Epithelial cell of proximal tubule (primary cell): ENCODE results near the gene COPE. TPM values are rescaled to one million over a fixed set of nuclear protein-coding genes. Genes with fewer than 3 reads are reported as not detected.

ENCODE experiments used
- DNase-seq: peaks from one replicate; pipeline ENCODE4 v3.0.0-alpha.2; 2011; ENCODE audit warnings: low read depth
- H3K4me3 ChIP-seq: 2 replicates; pipeline ENCODE4 v1.5.1; 2011; ENCODE audit warnings: low read depth, mild to moderate bottlenecking, low read length
- CTCF ChIP-seq: conservative IDR thresholded peaks from 2 replicates; pipeline ENCODE4 v1.5.1; 2012; ENCODE audit warnings: low read depth, mild to moderate bottlenecking, low read length
- total RNA-seq: library from RNA; depleted of rRNA; stranded (reverse); fragments of >200 nt; gene quantifications from 2 replicates; pipeline ENCODE4 v1.2.3, GENCODE V29; 2015

Gene COPE
- total RNA-seq, 1 donor from 2014 or later: 312 TPM

DNA sequence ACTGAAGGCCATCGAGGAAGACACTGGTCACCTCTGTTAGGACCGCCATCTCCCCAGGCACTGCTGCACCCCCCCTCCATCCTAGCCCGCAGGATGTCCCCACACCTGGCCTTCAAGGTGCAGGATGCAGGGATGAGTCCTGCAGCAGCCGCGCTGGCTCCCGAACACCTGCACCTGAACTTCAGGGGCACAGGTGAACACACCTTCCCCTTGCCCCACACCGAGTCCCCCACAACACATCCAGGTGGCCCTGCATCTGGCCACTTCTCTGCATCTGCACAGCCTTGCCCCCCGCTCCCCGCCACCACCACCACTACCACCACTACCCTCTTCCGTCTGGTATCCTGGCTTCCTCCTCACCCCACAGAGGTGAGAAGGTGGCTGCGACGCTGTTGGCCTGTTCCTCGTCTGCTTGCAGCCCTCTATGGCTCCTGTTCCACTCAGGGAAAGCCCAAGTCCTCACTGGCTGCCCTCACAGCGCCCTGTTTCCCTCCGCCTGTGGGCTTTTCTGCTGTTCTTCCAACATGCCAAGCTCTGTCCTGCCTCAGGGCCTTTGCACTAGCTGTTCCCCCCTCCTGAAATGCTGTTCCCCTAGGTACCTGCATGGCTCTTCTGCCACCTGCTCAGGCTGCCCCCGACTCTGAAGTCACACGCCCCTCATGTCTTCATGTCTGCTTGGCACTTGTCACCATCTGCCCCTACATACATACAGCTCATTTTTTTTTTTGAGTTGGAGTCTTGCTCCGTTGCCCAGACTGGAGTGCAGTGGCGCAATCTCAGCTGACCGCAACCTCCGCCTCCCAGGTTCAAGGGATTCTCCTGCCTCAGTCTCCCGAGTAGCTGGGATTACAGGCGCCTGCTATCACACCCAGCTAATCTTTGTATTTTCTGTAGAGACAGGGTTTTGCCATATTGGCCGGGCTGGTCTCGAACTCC, 21.8 kb downstream of the COPE start:
- no peak overlapping the region for H3K4me3 ChIP-seq
- TF ChIP-seq CTCF: no peak
- no peak for DNase-seq

DNA sequence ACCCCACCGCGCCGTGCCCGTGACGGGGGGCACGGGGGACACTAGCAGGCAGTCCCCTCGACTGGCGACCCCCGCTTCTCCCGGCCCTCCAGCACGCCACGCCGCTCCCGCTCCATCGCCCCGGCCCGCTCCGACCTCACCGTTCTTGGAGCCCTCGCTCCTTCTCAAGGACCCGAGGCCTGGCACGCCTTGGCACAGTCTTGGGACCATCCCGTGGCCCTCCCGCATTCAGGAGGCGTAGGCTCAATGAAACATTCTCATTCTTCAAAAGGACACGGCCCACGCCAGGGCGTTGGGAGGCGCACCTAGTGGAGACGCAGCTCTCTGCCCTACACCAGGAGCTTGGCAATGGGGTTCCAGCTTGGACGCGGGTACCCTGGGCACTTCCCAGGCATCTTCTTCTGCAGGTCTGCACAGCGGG, 22.8 kb downstream of the COPE start:
- H3K4me3 ChIP-seq: no peak overlapping the region
- no peak for TF ChIP-seq CTCF
- DNase-seq: no peak

DNA sequence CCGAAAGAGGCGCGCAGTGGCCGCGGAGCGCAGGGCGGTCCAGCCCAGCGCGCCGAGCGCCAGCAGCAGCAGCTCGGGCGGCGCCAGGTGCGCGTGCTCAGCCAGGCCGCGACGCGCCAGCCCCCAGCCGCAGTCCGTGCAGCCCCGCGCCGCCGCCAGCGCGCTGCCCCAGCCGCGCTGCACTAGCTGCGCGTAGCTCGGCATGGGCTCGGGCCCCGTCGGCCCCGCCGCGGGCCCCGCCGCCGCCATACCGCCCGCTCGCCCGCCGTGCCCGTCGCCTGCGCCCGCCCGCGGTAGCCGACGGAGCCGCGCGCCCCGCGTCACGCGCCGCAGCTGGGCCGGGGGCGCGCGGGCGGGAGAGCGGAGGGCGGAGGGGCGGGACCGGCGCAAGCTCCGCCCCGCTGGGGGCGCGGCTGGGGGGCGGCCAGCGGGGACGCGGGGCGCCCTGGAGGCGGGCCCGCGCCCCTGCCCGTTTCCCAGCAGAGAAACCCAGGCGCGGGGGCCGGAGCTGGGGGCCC, 23.3 kb downstream of the COPE start, which contains the start of gene CERS1:
Gene CERS1, minus strand, starts transcription at position 335 of the 518 bp plus-strand sequence. Its CDS starts 86 bp downstream, at position 249.
- no peak for DNase-seq
- peak within 1 kb of the TSS; percentile 43 for H3K4me3 ChIP-seq
- TF ChIP-seq CTCF: no peak

DNA sequence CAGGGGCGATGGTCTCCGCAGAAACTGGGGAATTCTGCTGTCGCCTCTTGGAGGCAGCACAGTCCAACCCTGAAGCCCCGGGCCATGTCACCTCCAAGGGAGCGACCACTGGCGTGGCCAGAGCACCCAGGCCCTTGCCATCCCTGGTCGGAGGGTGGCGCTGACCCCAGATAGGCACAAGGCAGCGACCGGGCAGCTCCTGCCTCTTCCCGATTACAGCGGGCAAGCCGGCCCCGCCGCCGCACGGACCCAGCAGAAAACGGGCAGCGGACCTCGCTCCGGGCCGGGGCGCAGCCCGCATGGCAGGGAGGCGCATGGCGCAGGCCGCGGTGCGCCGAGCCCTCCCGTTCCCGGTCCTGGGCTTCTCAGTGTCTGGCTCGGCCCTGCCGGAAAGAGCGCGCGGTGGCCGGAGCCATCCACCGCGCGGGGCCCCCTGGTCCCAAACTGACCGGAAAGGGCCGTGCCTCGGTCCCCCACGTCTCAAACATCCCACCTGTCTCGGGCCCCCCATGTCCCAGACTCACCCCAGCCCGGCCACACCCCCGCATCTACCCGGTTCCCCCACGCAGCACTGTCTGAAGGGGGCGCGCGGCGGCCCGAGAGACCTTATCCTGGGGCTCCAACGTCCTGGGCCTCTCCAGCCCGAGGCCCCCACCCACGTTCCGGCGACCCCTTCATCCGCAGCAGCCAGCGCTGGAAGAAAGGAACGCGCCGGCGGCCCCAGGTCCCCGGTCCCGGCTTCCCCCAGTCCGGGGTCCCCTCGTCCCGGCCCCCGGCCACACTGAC, 24.0 kb downstream of the COPE start:
- TF ChIP-seq CTCF: peak; percentile 37
- DNase-seq: no peak
- H3K4me3 ChIP-seq: peak overlapping the region; percentile 43

DNA sequence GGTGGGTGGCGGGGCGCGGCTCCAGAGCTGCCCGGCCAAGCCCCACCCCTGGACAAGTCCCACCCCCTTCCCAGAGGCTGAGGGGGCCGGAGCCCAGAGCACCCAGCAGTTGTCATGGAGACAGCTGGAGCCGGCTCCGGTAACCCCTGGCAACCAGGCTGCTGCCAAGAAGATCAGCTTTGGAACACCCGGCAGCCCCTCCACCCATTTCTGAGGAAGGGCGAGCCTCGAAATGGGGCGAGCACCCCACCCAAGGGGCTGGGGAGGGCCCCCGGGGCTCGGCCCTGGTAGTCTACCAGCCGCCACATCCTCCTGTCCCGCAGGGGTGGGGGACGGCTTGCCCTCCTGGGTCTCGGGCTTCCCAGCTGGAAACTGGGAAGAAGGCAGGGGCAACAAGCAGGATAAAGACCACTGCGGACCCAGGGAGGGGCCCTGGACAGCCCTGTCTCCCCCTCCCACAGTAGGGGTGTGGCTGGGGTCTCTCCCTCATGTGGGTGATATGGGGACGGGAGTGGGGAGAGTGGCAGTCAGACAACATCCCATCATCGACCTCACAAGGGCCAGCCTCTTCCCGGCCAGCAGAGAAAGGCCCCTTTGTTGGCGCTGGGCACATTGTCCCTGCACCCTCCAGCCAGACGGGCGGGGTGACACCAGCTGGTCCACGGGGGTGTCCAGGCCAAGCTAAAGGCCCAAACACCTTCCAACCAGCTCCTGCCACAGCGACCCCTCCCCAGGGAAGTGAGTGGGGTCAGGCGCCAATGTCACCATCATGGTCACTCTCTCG, 24.7 kb downstream of the COPE start:
- DNase-seq: no peak
- no peak for TF ChIP-seq CTCF
- H3K4me3 ChIP-seq: no peak overlapping the region

DNA sequence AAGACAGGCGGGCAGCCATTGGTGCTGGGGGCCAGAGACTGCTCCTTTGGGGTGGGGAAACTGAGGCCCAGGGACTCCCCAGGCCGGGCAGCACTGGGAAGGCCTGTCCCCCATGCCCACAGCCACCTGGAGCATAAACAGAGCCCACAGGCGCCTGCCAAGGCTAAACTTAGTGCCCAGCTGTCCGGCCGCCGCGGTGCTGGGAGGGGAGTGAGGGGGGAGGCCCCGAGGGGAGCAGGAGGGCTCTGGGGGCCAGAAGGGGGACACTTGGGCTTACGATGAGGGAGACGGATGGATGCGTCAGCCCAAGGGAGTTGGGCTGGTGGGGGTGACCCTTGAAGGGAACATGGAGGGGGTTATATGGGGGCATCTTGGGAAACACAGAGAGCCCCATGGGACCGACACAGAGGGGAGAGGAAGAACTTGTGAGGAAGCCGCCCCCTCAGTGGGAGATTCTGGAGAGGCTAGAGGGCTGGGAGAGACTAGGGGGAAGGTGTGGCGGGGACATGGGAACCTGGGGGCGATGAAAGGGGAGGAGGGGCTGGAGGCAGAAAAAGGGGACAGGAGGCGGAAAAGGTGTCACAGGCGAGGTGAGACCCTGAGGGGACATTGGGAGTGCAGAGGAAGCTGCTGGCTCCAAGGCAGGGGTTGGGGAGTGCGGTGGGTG, 25.5 kb downstream of the COPE start:
- TF ChIP-seq CTCF: no peak

More for the DNA sequence above, 25.5 kb downstream of the COPE start:
- DNase-seq: no peak
- no peak overlapping the region for H3K4me3 ChIP-seq
